K562 (cell line): ENCODE measurements around the gene ZPR1. TPM values are rescaled to one million over a fixed set of nuclear protein-coding genes. Genes with fewer than 3 reads are reported as not detected.

Experiments
- CC2D1A ChIP-seq: fragments of 450-650 bp; IDR thresholded peaks from 2 replicates; pipeline ENCODE4 v1.6.1; 2017; ENCODE audit warnings: mild to moderate bottlenecking
- CREB3 ChIP-seq: fragments of 450-650 bp; conservative IDR thresholded peaks from 2 replicates; pipeline ENCODE4 v1.6.1; 2016; ENCODE audit warnings: missing genetic modification characterization, low read depth, mild to moderate bottlenecking, missing compliant biosample characterization, moderate library complexity
- E2F1 ChIP-seq: sonication (generic); formaldehyde crosslinking; IDR thresholded peaks from 2 replicates; pipeline ENCODE4 v1.8.1; 2023; ENCODE audit warnings: mild to moderate bottlenecking, missing genetic modification reagents, moderate library complexity
- ETS2 ChIP-seq: IDR thresholded peaks from 2 replicates; pipeline ENCODE4 v1.6.1; 2016; ENCODE audit warnings: borderline replicate concordance, missing genetic modification characterization, mild to moderate bottlenecking, moderate library complexity, missing compliant biosample characterization; ENCODE audit not compliant: poor library complexity, severe bottlenecking
- FOS ChIP-seq: IDR thresholded peaks from 3 replicates; pipeline ENCODE4 v1.6.1; 2011; ENCODE audit not compliant: insufficient read length; ENCODE audit errors: extremely low read depth
- GABPB1 ChIP-seq: sonication (generic); formaldehyde crosslinking; IDR thresholded peaks from 2 replicates; pipeline ENCODE4 v1.8.0; 2022; ENCODE audit warnings: mild to moderate bottlenecking, missing genetic modification reagents
- GATAD2A ChIP-seq: fragments of 450-650 bp; IDR thresholded peaks from 2 replicates; pipeline ENCODE4 v1.6.1; 2017
- HDGF ChIP-seq: fragments of 450-650 bp; IDR thresholded peaks from 2 replicates; pipeline ENCODE4 v1.6.1; 2016
- HMBOX1 ChIP-seq: sonication (generic); IDR thresholded peaks from 2 replicates; pipeline ENCODE4 v1.6.1; 2016
- KLF16 ChIP-seq: IDR thresholded peaks from 2 replicates; pipeline ENCODE4 v1.6.1; 2016; ENCODE audit warnings: antibody characterized with exemption
- NELFE ChIP-seq: IDR thresholded peaks from 2 replicates; pipeline ENCODE4 v1.6.1; 2011; ENCODE audit warnings: mild to moderate bottlenecking; ENCODE audit not compliant: insufficient read depth, insufficient read length
- NEUROD1 ChIP-seq: fragments of 150-350 bp; IDR thresholded peaks from 2 replicates; pipeline ENCODE4 v1.6.1; 2014; ENCODE audit warnings: borderline replicate concordance, low read length, low read depth; ENCODE audit not compliant: partially characterized antibody
- NONO ChIP-seq, 2 experiments: fragments of 200-400 bp in 1 of 2; fragments of 450-650 bp in 1 of 2; formaldehyde crosslinking in 1 of 2; IDR thresholded peaks; 2 replicates each; pipeline ENCODE4 v1.6.1; 2017; ENCODE audit warnings: low read depth in 2 of 2, mild to moderate bottlenecking in 2 of 2, moderate library complexity in 2 of 2, low read length in 1 of 2
- POLR2G ChIP-seq: fragments of 200-400 bp; formaldehyde crosslinking; IDR thresholded peaks from 2 replicates; pipeline ENCODE4 v1.6.1; 2017; ENCODE audit warnings: low read depth, mild to moderate bottlenecking, antibody characterized with exemption, low read length, moderate library complexity
- SP1 ChIP-seq: sonication (generic); formaldehyde crosslinking; IDR thresholded peaks from 2 replicates; pipeline ENCODE4 v1.8.1; 2022; ENCODE audit warnings: mild to moderate bottlenecking, missing genetic modification reagents
- SREBF2 ChIP-seq: sonication (generic); formaldehyde crosslinking; IDR thresholded peaks from 2 replicates; pipeline ENCODE4 v1.4.0; 2020; ENCODE audit warnings: mild to moderate bottlenecking, missing genetic modification reagents
- TEAD1 ChIP-seq, 2 experiments: fragments of 450-650 bp in 1 of 2; sonication (generic) in 1 of 2; formaldehyde crosslinking; IDR thresholded peaks; 2 replicates each; pipeline versions ENCODE4 v1.4.0 to v1.8.0; 2020 to 2022; ENCODE audit warnings: mild to moderate bottlenecking in 2 of 2, missing genetic modification reagents in 1 of 2
- TFAP4 ChIP-seq: sonication (generic); formaldehyde crosslinking; IDR thresholded peaks from 2 replicates; pipeline ENCODE4 v1.8.0; 2022; ENCODE audit warnings: missing genetic modification reagents, mild to moderate bottlenecking, moderate library complexity, borderline replicate concordance
- USF1 ChIP-seq: sonication (generic); formaldehyde crosslinking; IDR thresholded peaks from 2 replicates; pipeline ENCODE4 v1.9.0; 2022; ENCODE audit warnings: mild to moderate bottlenecking, missing genetic modification reagents
- YY1 ChIP-seq, 3 experiments: IDR thresholded peaks; 2 replicates each; pipeline ENCODE4 v1.6.1; 2011; ENCODE audit warnings: low read length in 2 of 3, mild to moderate bottlenecking in 2 of 3, moderate library complexity in 2 of 3, borderline replicate concordance in 1 of 3, control low read depth in 1 of 3, low read depth in 1 of 3; ENCODE audit not compliant: insufficient read depth in 3 of 3, insufficient replicate concordance in 2 of 3, control insufficient read depth in 1 of 3, insufficient read length in 1 of 3; ENCODE audit errors: extremely low read depth in 1 of 3
- ZSCAN29 ChIP-seq: fragments of 450-650 bp; IDR thresholded peaks from 2 replicates; pipeline ENCODE4 v1.6.1; 2017
- polyA plus RNA-seq, 8 experiments: library from polyadenylated mRNA; depleted of rRNA in 4 of 8; stranded (reverse) in 5 of 8; unstranded in 3 of 8; fragments of >200 nt; fragmentation: Nextera tagmentation in 2 of 8; fragmentation: Illumina TruSeq in 1 of 8; extraction: Ambion mirVana in 2 of 8; extraction: Trizol in 1 of 8; gene quantifications; 2 replicates each; pipeline versions ENCODE4 v1.2.1 to v1.2.3, GENCODE V29; 2011 to 2014; ENCODE audit warnings: inconsistent platforms in 1 of 8, missing spikeins in 1 of 8
- total RNA-seq, 7 experiments: library from RNA; depleted of rRNA in 6 of 7; stranded (reverse); fragments of >200 nt in 6 of 7; fragmentation: Illumina TruSeq in 2 of 7; extraction: Trizol in 2 of 7; gene quantifications; 2 replicates each; pipeline versions ENCODE4 v1.2.1 to v1.2.3, GENCODE V29; 2011 to 2021; ENCODE audit warnings: low replicate concordance in 1 of 7

Gene ZPR1
- total and polyA plus RNA-seq, 9 of the 15 experiments (the other 6 are each of a cell fraction or from before 2014, with no cell fraction given): 13.0 to 120 (median 83.8) TPM

GRCh38 chr11:116791002-116791812 lies 3.4 kb upstream of the ZPR1 start (continued):
- TF ChIP-seq HMBOX1 (no peak), CREB3 (tag) (no peak), YY1 (IDR thresholded peaks at IDR 0.05; ENCODE audit: borderline replicate concordance in 1 of 3, control insufficient read depth in 1 of 3, extremely low read depth in 1 of 3, insufficient read depth in 3 of 3, insufficient read length in 1 of 3, insufficient replicate concordance in 2 of 3, low read depth in 1 of 3, low read length in 2 of 3) (peak in 2 of 3 experiments; percentile 19 to 42), KLF16 (peak; percentile 24; the same call in 1 of the 2 replicates), GABPB1 (CRISPR knock-in tag) (peak; percentile 52), NONO (IDR thresholded peaks at IDR 0.05; ENCODE audit: low read depth in 2 of 2, low read length in 1 of 2) (peak in 1 of 2 experiments; percentile 41; a peak in 1 of 4 replicates), POLR2G (peak; percentile 35; the same call in 1 of the 2 replicates), NEUROD1 (peak; percentile 39), SP1 (CRISPR knock-in tag) (0 out of 2 replicates have a peak, but pooled peaks have one; percentile 29), FOS (no peak), HDGF (0 out of 2 replicates have a peak, but pooled peaks have one; percentile 25), E2F1 (no peak), ZSCAN29 (no peak), USF1 (no peak), NELFE (no peak), SREBF2 (CRISPR knock-in tag) (no peak), TFAP4 (CRISPR knock-in tag) (peak; percentile 43; the same call in 1 of the 2 replicates), CC2D1A (peak; percentile 60), TEAD1 (CRISPR knock-in tag; IDR thresholded peaks at IDR 0.05) (0 out of 4 replicates have a peak, but pooled peaks of 1 of the 2 experiments have one; percentile 53), GATAD2A (no peak), ETS2 (tag) (no peak)
